ENCODE results near the gene STAT4. TPM values are rescaled to one million over a fixed set of nuclear protein-coding genes. Genes with fewer than 3 reads are reported as not detected.

Gene STAT4
- total RNA-seq, 1 experiment from 2014 or later = 0.71 TPM

- Histone ChIP-seq H3K4me1 (ENCODE audit: insufficient read depth, low read length, poor library complexity, severe bottlenecking) (no peaks in the 10 kb centered on the region), H3K4me3 (ENCODE audit: low read depth, low read length, poor library complexity, severe bottlenecking) (no peak overlapping the region), H3K27ac (ENCODE audit: low read depth, low read length, poor library complexity, severe bottlenecking) (no peak overlapping the region), H3K36me3 (ENCODE audit: insufficient read depth, low read length, poor library complexity, severe bottlenecking) (no peaks in the 10 kb centered on the region), H3K9me3 (ENCODE audit: low read depth, low read length, poor library complexity, severe bottlenecking) (no peaks in the 10 kb centered on the region), H3K27me3 (replicated peaks; ENCODE audit: insufficient read depth, low read depth, low read length, poor library complexity) (no peaks in the 10 kb centered on the region)
- no peak for DNase-seq (ENCODE audit: low spot score)
- POLR2A ChIA-PET (ENCODE audit: low non-redundant PET) = no interaction called here
- CTCF ChIA-PET = no interaction called here
- TF ChIP-seq CTCF (conservative IDR thresholded peaks at IDR 0.05; ENCODE audit: low read depth, low read length) (no peak), EZH2 (IDR thresholded peaks at IDR 0.05; ENCODE audit: borderline replicate concordance, low read depth, low read length, poor library complexity, severe bottlenecking) (no peak)
- no TSS peak for BruUV-seq (replicated peaks)
- intact Hi-C loops (cut with micrococcal nuclease; ENCODE audit: unreplicated experiment) = no loop called here
Measured at GRCh38 chr2:191115391-191115790, 35.4 kb downstream of the STAT4 start.

- Histone ChIP-seq H3K4me1 (ENCODE audit: insufficient read depth, low read length, poor library complexity, severe bottlenecking) (no peaks in the 10 kb centered on the region), H3K27ac (ENCODE audit: low read depth, low read length, poor library complexity, severe bottlenecking) (no peak overlapping the region), H3K4me3 (ENCODE audit: low read depth, low read length, poor library complexity, severe bottlenecking) (no peak overlapping the region), H3K36me3 (ENCODE audit: insufficient read depth, low read length, poor library complexity, severe bottlenecking) (no peaks in the 10 kb centered on the region), H3K9me3 (ENCODE audit: low read depth, low read length, poor library complexity, severe bottlenecking) (no peaks in the 10 kb centered on the region), H3K27me3 (replicated peaks; ENCODE audit: insufficient read depth, low read depth, low read length, poor library complexity) (no peaks in the 10 kb centered on the region)
- no peak for DNase-seq (ENCODE audit: low spot score)
- ChIA-PET CTCF (no interaction called here), POLR2A (ENCODE audit: low non-redundant PET) (no interaction called here)
- TF ChIP-seq CTCF (conservative IDR thresholded peaks at IDR 0.05; ENCODE audit: low read depth, low read length) (no peak), EZH2 (IDR thresholded peaks at IDR 0.05; ENCODE audit: borderline replicate concordance, low read depth, low read length, poor library complexity, severe bottlenecking) (no peak)
- intact Hi-C loops (cut with micrococcal nuclease; ENCODE audit: unreplicated experiment) = no loop called here
- BruUV-seq (replicated peaks) = no TSS peak
Measured at GRCh38 chr2:191114403-191114886, 36.3 kb downstream of the STAT4 start.

GRCh38 chr2:191113761-191114160, 37.0 kb downstream of the STAT4 start:
- intact Hi-C loops (cut with micrococcal nuclease; ENCODE audit: unreplicated experiment) = no loop called here
- no peaks in the 10 kb centered on the region for H3K27me3 ChIP-seq (replicated peaks; ENCODE audit: insufficient read depth, low read depth, low read length, poor library complexity)
- no peaks in the 10 kb centered on the region for H3K36me3 ChIP-seq (ENCODE audit: insufficient read depth, low read length, poor library complexity, severe bottlenecking)
- BruUV-seq (replicated peaks) = no TSS peak
- no peak for DNase-seq (ENCODE audit: low spot score)
- no peaks in the 10 kb centered on the region for H3K4me1 ChIP-seq (ENCODE audit: insufficient read depth, low read length, poor library complexity, severe bottlenecking)
- H3K9me3 ChIP-seq (ENCODE audit: low read depth, low read length, poor library complexity, severe bottlenecking) = no peaks in the 10 kb centered on the region
- POLR2A ChIA-PET (ENCODE audit: low non-redundant PET) = no interaction called here
- no peak for TF ChIP-seq EZH2 (IDR thresholded peaks at IDR 0.05; ENCODE audit: borderline replicate concordance, low read depth, low read length, poor library complexity, severe bottlenecking)
- TF ChIP-seq CTCF (conservative IDR thresholded peaks at IDR 0.05; ENCODE audit: low read depth, low read length) = no peak
- no peak overlapping the region for H3K27ac ChIP-seq (ENCODE audit: low read depth, low read length, poor library complexity, severe bottlenecking)
- H3K4me3 ChIP-seq (ENCODE audit: low read depth, low read length, poor library complexity, severe bottlenecking) = no peak overlapping the region
- CTCF ChIA-PET = no interaction called here

Data from A673 (cell line).